ENCODE data around the gene GNAT1.
A peak's percentile ranks its signal among the peaks of the same experiment; 100 is the strongest.
"Not testable (repeated sequence)": the region's sequence is repeated elsewhere in the genome, so short reads cannot be mapped to it uniquely, and the experiment has no call there.

GNAT1 gene

GRCh38 chr3:50243543-50243895, 52.1 kb downstream of the GNAT1 start:
- DNase-seq: no peak

GRCh38 chr3:50244813-50245212, 53.4 kb downstream of the GNAT1 start:
- DNase-seq: not testable (repeated sequence)

- no peak for DNase-seq
Observed at GRCh38 chr3:50245251-50245745, 53.9 kb downstream of the GNAT1 start.

- peak; percentile 86 for DNase-seq
Observed at GRCh38 chr3:50245831-50246516, 54.6 kb downstream of the GNAT1 start.

- DNase-seq: no peak
Observed at GRCh38 chr3:50246517-50246954, 55.1 kb downstream of the GNAT1 start.
